Measurements from ENCODE around the gene SNRPA.

The SNRPA gene

GRCh38 chr19:40750874-40751537, at the start of gene SNRPA:
SNRPA (plus strand) TSS chr19:40751203; CDS start chr19:40751409, 206 bp downstream.
- DNase-seq, result peak; percentile 100

DNA sequence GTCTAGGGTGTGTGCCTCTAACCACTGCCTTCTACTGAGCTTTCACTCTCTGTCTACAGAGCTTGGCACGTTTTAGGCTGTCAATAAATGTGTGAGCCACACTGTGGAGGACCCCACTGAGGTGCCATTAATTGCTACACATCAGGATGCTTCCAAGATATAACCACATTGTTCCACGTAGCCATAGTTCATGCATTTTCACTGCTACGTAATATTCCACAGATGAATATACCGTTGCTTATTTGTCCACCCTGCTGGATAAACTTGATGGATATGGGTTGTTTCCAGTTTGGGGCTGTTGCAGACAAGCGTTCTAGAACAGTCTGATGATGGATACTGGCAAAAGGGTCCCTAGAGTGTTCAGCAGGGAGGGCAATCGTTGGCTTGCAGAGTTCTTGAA, 49.2 kb upstream of the SNRPA start:
- DNase-seq, result no peak

DNA sequence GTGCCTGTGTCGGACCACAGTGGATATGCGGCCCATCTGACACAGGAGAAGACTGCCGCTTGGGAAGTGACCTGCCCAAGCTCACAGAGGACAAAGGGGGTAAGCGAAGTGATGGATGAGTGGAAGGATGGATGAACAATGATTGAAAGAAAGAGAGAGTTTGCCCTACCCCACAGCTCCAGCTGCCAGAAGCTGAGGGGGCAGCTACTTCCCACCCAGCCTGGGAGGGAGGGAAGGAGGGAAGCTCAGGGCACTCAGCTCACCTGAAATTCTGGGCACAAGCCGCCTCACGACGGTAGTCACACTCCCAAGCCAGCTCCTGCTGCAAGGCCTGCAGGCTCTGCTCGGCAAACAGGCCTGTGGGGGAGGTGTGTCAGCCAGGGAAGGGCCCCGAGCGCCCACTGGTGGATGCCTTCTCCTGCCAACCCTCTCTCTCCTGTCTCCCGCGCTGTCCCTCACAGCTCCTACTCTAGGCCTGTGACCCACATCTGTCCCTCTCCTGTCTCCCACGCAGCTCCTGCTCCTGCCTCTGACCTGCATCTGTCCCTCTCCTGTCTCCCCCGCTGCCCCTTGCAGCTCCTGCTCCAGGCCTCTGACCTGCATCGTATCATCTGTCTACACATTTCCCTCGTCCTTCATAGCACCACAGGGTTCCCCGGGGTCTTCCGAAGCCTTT, 48.5 kb upstream of the SNRPA start:
- peak in 1 of 2 experiments; percentile 5 for DNase-seq

- DNase-seq, result no peak
Measured at GRCh38 chr19:40703029-40703755, 47.8 kb upstream of the SNRPA start.

- no peak for DNase-seq
Measured at GRCh38 chr19:40704491-40705361, 46.3 kb upstream of the SNRPA start.

DNA sequence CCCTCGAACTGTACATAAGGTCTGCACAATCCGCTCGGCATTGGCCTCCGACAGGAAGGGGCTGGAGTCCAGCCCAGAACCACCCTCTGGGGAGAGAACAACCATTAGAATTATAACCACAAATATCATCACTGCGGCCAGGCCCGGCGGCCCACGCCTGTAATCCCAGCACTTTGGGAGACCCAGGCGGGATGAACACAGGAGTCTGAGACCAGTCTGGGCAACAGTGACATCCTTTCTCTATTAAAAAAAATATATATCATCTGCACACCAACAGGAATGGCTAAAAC, 45.7 kb upstream of the SNRPA start:
- no peak for DNase-seq

GRCh38 chr19:40705950-40706619, 44.9 kb upstream of the SNRPA start:
- no peak for DNase-seq

DNA sequence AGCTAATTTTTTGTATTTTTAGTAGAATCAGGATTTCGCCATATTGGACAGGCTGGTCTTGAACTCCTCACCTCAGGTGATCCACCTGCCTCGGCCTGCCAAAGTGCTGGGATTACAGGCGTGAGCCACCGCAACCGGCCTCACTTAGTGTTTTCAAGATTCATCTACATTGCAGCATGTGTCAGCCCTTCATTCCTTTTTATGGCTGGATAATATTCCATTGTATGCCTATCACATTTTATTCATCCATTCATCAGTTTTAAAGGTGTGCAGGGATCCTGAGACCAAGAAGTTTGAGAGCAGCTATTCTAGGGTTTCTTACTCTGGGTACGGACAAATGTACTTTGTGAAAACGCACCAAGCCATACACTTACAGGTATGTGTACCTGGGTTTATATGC, 43.4 kb upstream of the SNRPA start:
- DNase-seq, result no peak

- DNase-seq, result no peak
Measured at GRCh38 chr19:40709817-40710216, 41.2 kb upstream of the SNRPA start.

GRCh38 chr19:40713939-40714338, 37.1 kb upstream of the SNRPA start:
- no peak for DNase-seq

DNA sequence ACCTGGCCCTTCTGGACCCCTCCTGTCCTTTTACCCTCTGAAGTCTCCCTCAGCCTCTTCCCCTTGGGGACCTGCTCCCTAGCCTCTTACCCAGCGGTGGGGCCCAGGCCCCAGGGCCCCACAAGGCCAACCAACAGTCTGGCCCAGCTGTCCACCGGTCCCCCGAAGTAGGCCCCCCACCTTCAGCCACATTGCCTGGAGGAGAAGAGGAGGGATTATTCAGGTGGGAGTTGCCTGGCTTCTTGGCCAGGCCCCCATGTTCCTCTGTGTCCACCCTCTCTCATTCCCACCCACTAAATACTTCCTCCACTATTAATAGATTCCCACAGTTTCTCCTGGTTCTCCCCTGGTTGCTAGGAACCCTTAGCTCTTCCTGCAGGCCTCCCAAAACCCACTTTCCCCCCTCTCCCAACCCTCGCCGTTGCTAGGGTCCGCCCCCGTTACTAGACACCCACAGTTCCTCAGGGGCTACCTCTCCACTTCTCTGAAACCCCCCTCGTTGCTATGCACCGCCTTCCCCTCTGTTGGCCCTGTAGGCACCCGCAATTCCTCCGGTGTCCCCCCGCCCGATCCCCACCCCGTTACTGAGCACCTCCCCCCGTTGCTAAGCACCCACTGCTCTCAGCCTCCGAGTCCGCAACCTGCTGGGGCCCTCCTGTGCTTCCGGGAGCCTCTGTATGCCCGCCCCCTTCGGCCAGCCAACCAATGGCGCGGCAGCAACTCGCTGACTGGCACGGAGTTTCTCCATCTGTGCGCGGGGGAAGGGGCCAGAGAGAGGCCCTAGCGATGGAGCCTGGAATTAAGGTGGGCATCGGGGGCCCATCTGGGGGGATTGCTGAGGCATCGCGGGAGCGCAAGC, 36.3 kb upstream of the SNRPA start:
- DNase-seq, result peak; percentile 94 to 95

GRCh38 chr19:40716031-40716481, 34.9 kb upstream of the SNRPA start:
- DNase-seq, result no peak

- peak; percentile 99 for DNase-seq
Measured at GRCh38 chr19:40716482-40717324, 34.3 kb upstream of the SNRPA start, which contains the start of the genes COQ8B and ITPKC. COQ8B (minus strand) TSS chr19:40716886; CDS start chr19:40714632, 2,254 bp downstream. ITPKC (plus strand) TSS chr19:40717112; CDS start chr19:40717136, 24 bp downstream.

GRCh38 chr19:40717325-40717879, 33.6 kb upstream of the SNRPA start:
- DNase-seq, result no peak

GRCh38 chr19:40717880-40718773, 32.9 kb upstream of the SNRPA start:
- no peak for DNase-seq

DNA sequence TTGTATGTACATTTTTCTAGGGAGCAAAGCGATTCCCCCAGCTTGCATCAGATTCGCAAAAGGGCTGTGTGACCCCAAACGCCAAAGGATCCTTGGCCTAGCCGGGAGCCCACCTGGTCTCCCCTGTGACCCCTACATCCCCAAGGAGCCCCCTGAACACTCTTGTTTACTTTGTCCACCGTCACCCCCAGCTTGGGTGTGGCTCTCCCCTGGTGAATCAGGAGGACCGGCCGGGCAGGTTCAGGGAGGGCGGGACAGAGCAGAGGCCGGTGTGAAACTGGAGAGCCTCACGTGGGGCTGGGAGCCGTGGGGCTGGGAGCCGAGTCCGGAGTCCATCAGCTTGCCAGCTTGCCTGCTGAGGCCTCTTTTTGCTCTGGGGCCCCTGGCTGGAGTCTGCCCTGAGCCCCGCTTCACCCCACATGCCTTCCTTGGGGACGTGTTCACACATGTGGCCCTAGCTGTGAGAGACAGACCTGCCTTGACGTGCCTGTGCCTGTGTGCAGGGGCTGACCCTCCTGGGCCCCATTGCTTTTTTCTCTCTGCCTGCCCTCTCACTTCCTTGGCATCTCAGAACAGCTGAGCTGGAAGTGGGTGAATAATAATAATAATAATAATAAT, 32.1 kb upstream of the SNRPA start:
- peak in 1 of 2 experiments; percentile 16 for DNase-seq

DNA sequence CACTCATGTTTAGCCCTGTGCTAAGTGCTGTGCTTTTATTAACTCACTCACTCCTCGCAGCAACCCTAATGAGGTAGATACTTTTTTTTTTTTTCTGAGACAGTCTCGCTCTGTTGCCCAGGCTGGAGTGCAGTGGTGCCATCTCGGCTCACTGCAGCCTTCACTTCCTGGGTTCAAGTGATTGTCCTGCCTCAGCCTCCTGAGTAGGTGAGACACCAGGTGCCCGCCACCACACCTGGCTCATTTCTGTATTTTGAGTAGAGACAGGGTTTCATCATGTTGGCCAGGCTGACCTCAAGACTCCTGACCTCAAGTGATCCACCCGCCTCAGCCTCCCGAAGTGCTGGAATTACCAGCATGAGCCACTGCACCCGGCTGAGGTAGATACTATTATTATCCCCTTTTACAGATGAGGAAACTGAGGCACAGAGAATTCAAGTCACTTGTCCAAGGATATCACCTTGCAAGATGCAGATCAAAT, 31.5 kb upstream of the SNRPA start:
- no peak for DNase-seq

DNA sequence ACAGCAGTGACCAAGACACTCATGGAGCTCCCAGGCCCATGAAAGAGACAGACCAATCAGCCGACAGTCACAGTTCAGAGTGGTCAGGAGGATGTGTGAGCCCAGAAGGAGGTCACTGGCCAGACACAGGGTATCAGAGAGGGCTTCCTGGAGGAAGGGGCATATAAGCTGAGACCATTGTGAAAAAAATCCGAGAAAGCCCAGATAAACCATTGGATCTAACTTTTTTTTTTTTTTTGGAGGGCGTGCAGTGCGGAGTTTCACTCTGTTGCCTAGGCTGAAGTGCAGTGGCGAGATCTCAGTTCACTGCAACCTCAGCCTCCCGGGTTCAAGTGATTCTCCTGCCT, 29.9 kb upstream of the SNRPA start:
- DNase-seq, result no peak

Data from SHP77 (cell line).